Ovary (tissue), 9 donors: ENCODE results near the gene VIPR2. TPM values are rescaled to one million over a fixed set of nuclear protein-coding genes. Genes with fewer than 3 reads are reported as not detected.

Experiments used
- DNase-seq, 5 donors: peaks; one replicate each; pipeline ENCODE4 v3.0.0-alpha.2; 2019 to 2020
- H3K27ac ChIP-seq, 2 donors: fragments of 200-600 bp; one replicate each; pipeline versions ENCODE4 v1.5.1 to v1.8.0; 2019 to 2022
- H3K27me3 ChIP-seq: fragments of 200-600 bp; one replicate; pipeline ENCODE4 v1.8.0; 2022
- H3K36me3 ChIP-seq: fragments of 200-600 bp; sonication (generic); one replicate; pipeline ENCODE4 v1.5.1; 2019
- H3K4me1 ChIP-seq: one replicate; pipeline ENCODE4 v1.8.1; 2013; ENCODE audit warnings: mild to moderate bottlenecking, moderate library complexity; ENCODE audit not compliant: insufficient read depth
- H3K4me3 ChIP-seq: fragments of 200-600 bp; sonication (generic); one replicate; pipeline ENCODE4 v1.5.1; 2017
- H3K9me3 ChIP-seq, 2 donors: fragments of 200-600 bp in 1 of 2; sonication (generic) in 1 of 2; one replicate each; pipeline versions ENCODE4 v1.5.1 to v1.8.1; 2013 to 2019; ENCODE audit warnings: mild to moderate bottlenecking in 1 of 2, moderate library complexity in 1 of 2
- EP300 ChIP-seq: sonication (generic); formaldehyde crosslinking; IDR thresholded peaks from one replicate; pipeline ENCODE4 v1.6.1; 2017; ENCODE audit warnings: antibody characterized with exemption
- POLR2A ChIP-seq: fragments of 450-650 bp; IDR thresholded peaks from one replicate; pipeline ENCODE4 v1.6.1; 2017; ENCODE audit warnings: antibody characterized with exemption, mild to moderate bottlenecking, moderate library complexity
- WGBS, 3 donors: extraction: QIAGEN DNeasy Blood & Tissue Kit in 1 of 3; methylation state at CpG; one replicate each; pipeline versions ENCODE4 v1.1.5 to v1.1.7; 2013 to 2017; 5-methylcytosine and 5-hydroxymethylcytosine counted together
- intact Hi-C, 4 donors: fragments of 100-400 bp; cut with DNase I; formaldehyde crosslinking; loops; one replicate each; pipeline versions ENCODE4 v1.11.0 to v1.15.1; 2022 to 2023
- polyA plus RNA-seq, 2 donors: library from polyadenylated mRNA; stranded (reverse); fragments of 200-250 nt in 1 of 2; fragments of 350-450 nt in 1 of 2; fragmentation: Illumina TruSeq in 1 of 2; extraction: RNeasy Lipid Tissue Mini Kit (QIAGEN cat#74804) in 1 of 2; gene quantifications; one replicate each; pipeline ENCODE4 v1.2.3, GENCODE V29; 2013 to 2014
- total RNA-seq, 7 donors: library from RNA; depleted of rRNA in 2 of 7; stranded (reverse); fragments of >200 nt in 2 of 7; fragmentation: NEBNext Ultra II Directional in 3 of 7; extraction: Animal tissue kit (Norgen Biotek cat#: 25700) in 3 of 7; gene quantifications; one replicate each; pipeline versions ENCODE4 v1.1.0 to v1.2.4, GENCODE V29; 2016 to 2023
- TF ChIP-seq, protein P1 (sequence below), 3 donors: fragments of 450-650 bp in 2 of 3; fragments of 200-600 bp in 1 of 3; IDR thresholded peaks; one replicate each; pipeline versions ENCODE4 v1.5.1 to v1.8.0; 2016 to 2022; ENCODE audit warnings: antibody characterized with exemption in 3 of 3, mild to moderate bottlenecking in 1 of 3
- donor health status: DM: no; HTN: no; CAD: no; lungs with moderate emphysema.
- donor health status: DM: no; HTN: no; CAD: no.
- donor health status: Bipolar disorder and iron deficiency.
- donor health status: DM: yes; HTN: yes; CAD: no.
- donor health status: DM: no; HTN: no; CAD: no.
- donor health status: DM: yes; HTN: yes; CAD: no.

Gene VIPR2
- total and polyA plus RNA-seq, 9 donors, result 3.6 to 18.0 (median 9.0) TPM

DNA sequence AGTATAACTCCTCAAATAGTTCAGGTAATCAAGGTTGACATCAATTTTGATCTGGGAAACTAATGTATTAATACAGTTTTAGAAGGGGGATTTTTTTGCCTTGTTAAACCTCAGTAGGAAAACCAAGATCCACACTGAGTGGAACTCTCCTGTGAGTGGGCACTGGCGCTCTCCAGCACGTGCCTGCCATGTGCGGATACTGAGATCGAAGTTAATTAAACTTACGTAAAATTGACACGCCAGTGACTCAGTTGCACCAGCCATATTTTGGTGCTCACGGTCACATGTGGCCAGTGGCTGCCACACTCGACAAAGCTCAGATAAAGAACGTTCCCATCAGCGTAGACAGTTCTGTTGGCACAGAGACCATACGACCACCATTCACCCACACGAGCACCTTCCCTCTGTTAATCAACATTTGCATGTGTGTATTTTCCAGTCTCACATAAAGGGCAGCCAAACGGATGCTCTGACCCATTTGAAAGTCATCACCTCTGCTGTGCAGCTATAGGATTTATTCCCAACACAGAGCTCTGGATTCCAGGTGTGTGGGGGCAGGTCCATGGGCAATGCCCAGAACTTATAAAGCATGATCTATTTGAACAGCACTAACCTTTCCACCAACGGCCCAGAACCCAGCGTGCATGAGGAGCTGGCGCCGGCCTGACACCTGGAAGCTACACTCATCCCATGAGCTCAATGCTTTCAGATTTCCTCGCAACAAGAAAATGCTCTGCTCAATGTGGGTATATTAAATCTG, 77.7 kb downstream of the VIPR2 start:
- no peak for DNase-seq
- Histone ChIP-seq H3K27me3 (no peaks in the 10 kb centered on the region), H3K9me3 (no peaks in the 10 kb centered on the region), H3K36me3 (no peaks in the 10 kb centered on the region), H3K27ac (peak overlapping the region in 1 of 2 donors; percentile 79), H3K4me1 (peaks cover 10% of the 10 kb centered on the region), H3K4me3 (no peak overlapping the region)
- intact Hi-C loops, result no loop called here
- 90 to 92% (median 91%) methylated on average over 18 of the region's 18 CpGs for WGBS, 3 donors
- TF ChIP-seq POLR2A (no peak), EP300 (no peak)
- TF ChIP-seq, protein P1, sequence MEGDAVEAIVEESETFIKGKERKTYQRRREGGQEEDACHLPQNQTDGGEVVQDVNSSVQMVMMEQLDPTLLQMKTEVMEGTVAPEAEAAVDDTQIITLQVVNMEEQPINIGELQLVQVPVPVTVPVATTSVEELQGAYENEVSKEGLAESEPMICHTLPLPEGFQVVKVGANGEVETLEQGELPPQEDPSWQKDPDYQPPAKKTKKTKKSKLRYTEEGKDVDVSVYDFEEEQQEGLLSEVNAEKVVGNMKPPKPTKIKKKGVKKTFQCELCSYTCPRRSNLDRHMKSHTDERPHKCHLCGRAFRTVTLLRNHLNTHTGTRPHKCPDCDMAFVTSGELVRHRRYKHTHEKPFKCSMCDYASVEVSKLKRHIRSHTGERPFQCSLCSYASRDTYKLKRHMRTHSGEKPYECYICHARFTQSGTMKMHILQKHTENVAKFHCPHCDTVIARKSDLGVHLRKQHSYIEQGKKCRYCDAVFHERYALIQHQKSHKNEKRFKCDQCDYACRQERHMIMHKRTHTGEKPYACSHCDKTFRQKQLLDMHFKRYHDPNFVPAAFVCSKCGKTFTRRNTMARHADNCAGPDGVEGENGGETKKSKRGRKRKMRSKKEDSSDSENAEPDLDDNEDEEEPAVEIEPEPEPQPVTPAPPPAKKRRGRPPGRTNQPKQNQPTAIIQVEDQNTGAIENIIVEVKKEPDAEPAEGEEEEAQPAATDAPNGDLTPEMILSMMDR (IDR thresholded peaks at IDR 0.05), result no peak

DNA sequence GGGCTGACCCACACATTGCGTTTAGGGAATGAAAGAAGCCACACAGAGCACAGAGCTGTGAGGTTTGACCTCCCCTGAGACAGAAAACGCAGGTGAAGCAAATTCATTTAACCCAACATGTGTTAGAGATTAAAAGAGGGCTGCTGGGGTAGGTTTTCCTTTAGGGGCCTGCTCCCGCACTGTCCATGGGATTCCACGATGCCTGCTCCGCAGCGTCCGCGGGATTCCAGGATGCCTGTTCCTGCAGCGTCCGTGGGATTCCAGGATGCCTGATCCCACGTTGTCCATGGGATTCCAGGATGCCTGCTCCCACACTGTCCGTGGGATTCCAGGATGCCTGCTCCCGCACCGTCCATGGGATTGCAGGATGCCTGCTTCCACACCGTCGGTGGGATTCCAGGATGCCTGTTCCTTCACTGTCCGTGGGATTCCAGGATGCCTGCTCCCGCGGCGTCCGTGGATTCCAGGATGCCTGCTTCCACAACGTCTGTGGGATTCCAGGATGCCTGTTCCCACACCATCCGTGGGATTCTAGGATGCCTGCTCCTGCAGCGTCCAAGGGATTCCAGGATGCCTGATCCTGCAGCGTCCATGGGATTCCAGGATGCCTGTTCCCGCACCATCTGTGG, 78.7 kb downstream of the VIPR2 start:
- Histone ChIP-seq H3K9me3 (no peaks in the 10 kb centered on the region), H3K27ac (no peak overlapping the region), H3K4me1 (peaks cover 10% of the 10 kb centered on the region), H3K4me3 (no peak overlapping the region), H3K27me3 (no peaks in the 10 kb centered on the region), H3K36me3 (no peaks in the 10 kb centered on the region)
- intact Hi-C loops, result no loop called here
- TF ChIP-seq EP300 (no peak), POLR2A (no peak)
- TF ChIP-seq, protein P1 (IDR thresholded peaks at IDR 0.05), result no peak
- DNase-seq, result no peak
- WGBS, 3 donors, result 93 to 95% (median 94%) methylated on average over 24 to 26 of the region's 26 CpGs

DNA sequence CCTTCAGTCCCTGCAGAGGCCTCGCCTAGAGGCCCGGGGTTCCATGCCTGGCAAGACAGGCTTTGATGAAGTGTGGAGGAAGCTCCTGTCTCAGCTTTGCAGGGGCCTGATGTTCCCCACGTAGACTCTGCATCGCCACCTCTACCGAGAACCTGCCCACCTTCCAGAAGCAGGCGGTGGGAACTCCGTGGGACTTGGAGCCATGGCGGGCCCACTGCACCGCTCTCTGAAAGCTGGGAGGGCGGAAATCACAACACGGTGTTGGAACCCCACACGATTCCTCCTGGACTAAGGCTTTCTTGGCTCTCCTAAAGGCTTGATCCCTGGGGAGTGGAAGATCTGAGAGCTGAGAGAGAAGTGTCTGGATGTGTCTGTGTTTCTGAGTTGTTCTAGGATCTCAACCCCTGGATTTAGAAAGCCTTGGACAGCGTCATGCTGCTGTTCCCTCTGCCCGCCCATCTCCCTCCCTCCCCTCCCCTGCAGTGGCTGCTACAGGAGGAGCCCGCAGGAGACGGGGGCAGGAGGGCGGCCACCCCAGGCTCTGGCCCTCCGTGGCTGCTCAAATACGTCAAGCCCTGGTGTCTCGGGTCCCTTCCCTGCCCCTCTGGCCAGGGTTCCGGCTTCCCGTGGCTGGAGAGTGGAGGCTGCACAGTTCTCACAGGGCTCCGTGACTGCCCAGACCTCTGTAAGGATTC, 79.7 kb downstream of the VIPR2 start:
- 80 to 90% (median 87%) methylated on average over 23 of the region's 23 CpGs for WGBS, 3 donors
- DNase-seq, result no peak
- TF ChIP-seq POLR2A, result no peak
- no peak for TF ChIP-seq EP300
- TF ChIP-seq, protein P1 (IDR thresholded peaks at IDR 0.05), result no peak
- Histone ChIP-seq H3K27me3 (no peaks in the 10 kb centered on the region), H3K4me1 (peaks cover 10% of the 10 kb centered on the region), H3K4me3 (no peak overlapping the region), H3K27ac (no peak overlapping the region), H3K36me3 (no peaks in the 10 kb centered on the region), H3K9me3 (no peaks in the 10 kb centered on the region)
- intact Hi-C loops, result no loop called here

DNA sequence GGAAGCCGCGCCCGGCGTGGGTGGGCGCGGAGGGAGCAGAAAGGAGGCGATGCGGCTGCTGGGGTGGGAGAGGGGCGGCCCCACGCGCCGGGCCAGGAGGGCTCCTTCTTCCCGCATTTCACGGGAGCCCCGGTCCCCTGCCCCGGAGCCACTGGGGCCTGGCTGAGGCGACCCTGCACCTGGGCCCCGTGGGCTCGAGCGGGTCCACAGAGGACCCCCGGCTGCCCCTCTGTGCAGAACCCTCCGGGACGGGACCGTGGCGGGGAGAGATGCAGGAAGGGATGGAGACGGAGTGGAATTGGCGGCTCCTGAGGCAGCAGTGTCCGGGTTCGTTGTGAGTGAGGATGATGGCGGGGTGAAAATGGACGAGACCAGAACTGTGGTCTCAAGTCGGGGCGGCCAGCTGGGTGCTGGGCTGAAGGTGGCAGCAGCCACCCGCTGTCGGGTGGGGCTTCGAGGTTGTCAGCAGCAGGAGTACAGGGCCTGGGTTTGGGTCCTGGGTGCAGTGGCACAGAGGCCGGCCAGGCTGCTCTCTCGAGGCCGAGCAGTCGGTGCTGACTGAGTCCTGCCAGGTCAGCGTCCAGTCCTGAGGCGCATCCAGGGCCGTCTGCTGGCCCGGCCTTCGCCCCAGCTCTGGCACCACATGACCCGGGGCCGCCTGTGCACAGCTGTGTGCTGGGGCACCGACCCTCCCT, 80.4 kb downstream of the VIPR2 start:
- no peaks in the 10 kb centered on the region for H3K9me3 ChIP-seq
- WGBS, 3 donors, result 95 to 96% (median 95%) methylated on average over 48 of the region's 48 CpGs
- intact Hi-C loops, result no loop called here
- H3K4me1 ChIP-seq, result peaks cover 10% of the 10 kb centered on the region
- H3K27ac ChIP-seq, result no peak overlapping the region
- no peaks in the 10 kb centered on the region for H3K27me3 ChIP-seq
- H3K36me3 ChIP-seq, result no peaks in the 10 kb centered on the region
- no peak overlapping the region for H3K4me3 ChIP-seq
- DNase-seq, result no peak
- TF ChIP-seq, protein P1 (IDR thresholded peaks at IDR 0.05), result no peak
- TF ChIP-seq POLR2A (no peak), EP300 (no peak)
